ENCODE results near the gene GOSR2. TPM values are rescaled to one million over a fixed set of nuclear protein-coding genes. Genes with fewer than 3 reads are reported as not detected.

The GOSR2 gene
- polyA plus RNA-seq, 1 of the 3 experiments (the other 2 are of a cell fraction): 74.2 TPM

DNA sequence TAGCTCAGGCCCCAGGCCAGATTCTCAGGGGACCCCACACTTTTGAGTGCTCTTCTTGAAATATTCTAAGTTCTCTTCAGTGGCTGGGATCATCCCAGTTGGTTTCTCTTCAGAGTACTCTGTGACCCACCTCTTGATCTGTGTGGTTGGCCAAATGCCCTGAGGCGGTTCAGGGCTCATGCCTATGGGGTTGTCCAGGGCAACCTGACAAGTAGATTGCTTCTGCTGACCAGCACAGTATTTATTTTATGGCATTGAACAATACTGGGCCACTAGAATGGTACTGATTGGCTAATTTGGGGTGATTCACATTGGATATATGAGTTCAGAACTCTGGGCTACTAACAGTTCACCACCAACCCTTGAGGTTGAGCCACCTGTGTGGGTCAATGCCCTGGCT lies 7.4 kb upstream of the GOSR2 start (continued):
- no peak for TF ChIP-seq TEAD4 (IDR thresholded peaks at IDR 0.05; ENCODE audit: borderline replicate concordance, insufficient read depth)

DNA sequence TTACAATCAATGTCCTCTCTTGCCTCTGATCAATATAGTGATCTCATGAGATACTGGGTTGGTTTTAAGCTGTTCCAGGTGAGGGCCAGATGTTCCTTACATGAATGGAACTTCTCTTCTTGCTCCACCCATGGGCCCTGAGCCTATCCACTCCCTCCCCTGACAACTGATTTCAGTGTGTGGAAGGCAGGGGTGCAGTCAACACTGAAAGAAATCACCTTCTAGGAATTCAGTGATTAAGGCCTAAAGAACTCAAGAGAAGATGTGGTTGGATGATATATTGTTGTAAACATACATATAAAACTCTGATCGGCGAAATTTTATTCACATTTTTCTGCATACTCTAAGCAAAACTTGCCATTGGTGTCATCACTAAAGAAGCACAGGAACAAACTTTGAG lies 6.7 kb upstream of the GOSR2 start:
- CTCF ChIA-PET: interaction anchor here (1.3 to 1.8 kb wide), 2 partner anchors 9 to 25 kb away, joined by 4 to 5 read pairs; no protein-coding TSS in a partner anchor
- POLR2A ChIA-PET: no interaction called here
- Histone ChIP-seq H3K36me3 (replicated peaks in 1 of 2; ENCODE audit: control insufficient read depth in 1 of 2, insufficient read depth in 2 of 2, low read length in 1 of 2) (no peaks in the 10 kb centered on the region), H3F3A (replicated peaks; ENCODE audit: insufficient read depth) (peaks cover 3% of the 10 kb centered on the region), H3K27ac (ENCODE audit: low read depth in 2 of 2, low read length in 1 of 2) (no peak overlapping the region), H3K27me3 (ENCODE audit: insufficient read depth) (0 out of 2 replicates have a peak, but pooled peaks cover 4% of the 10 kb centered on the region), H3K9ac (no peak overlapping the region), H2AFZ (ENCODE audit: low read depth) (no peak overlapping the region), H3K9me3 (no peaks in the 10 kb centered on the region), H3K4me2 (no peak overlapping the region), H3K9me2 (no peaks in the 10 kb centered on the region), H4K20me1 (ENCODE audit: insufficient read depth) (no peaks in the 10 kb centered on the region), H3K4me3 (ENCODE audit: low read depth in 2 of 2, low read length in 1 of 2) (no peak overlapping the region), H3K79me2 (ENCODE audit: insufficient read depth) (no peaks in the 10 kb centered on the region), H3K4me1 (ENCODE audit: control insufficient read depth in 1 of 2, insufficient read depth in 2 of 2, low read depth in 1 of 2, low read length in 1 of 2) (no peaks in the 10 kb centered on the region)
- WGBS (ENCODE audit: low lambda C conversion rate): 63% methylated on average over 2 of the region's 2 CpGs
- TF ChIP-seq JUND (IDR thresholded peaks at IDR 0.05) (no peak), POLR2AphosphoS5 (IDR thresholded peaks at IDR 0.05; ENCODE audit: low read depth, low read length) (no peak), NRF1 (IDR thresholded peaks at IDR 0.05; ENCODE audit: low read depth, low read length) (no peak), YY1 (IDR thresholded peaks at IDR 0.05; ENCODE audit: low read depth) (no peak), EP300 (IDR thresholded peaks at IDR 0.05; ENCODE audit: borderline replicate concordance in 1 of 2, low read depth in 1 of 2, low read length in 1 of 2) (no peak), FOSL2 (IDR thresholded peaks at IDR 0.05; ENCODE audit: borderline replicate concordance, low read depth) (no peak)
- TF ChIP-seq, protein P1, sequence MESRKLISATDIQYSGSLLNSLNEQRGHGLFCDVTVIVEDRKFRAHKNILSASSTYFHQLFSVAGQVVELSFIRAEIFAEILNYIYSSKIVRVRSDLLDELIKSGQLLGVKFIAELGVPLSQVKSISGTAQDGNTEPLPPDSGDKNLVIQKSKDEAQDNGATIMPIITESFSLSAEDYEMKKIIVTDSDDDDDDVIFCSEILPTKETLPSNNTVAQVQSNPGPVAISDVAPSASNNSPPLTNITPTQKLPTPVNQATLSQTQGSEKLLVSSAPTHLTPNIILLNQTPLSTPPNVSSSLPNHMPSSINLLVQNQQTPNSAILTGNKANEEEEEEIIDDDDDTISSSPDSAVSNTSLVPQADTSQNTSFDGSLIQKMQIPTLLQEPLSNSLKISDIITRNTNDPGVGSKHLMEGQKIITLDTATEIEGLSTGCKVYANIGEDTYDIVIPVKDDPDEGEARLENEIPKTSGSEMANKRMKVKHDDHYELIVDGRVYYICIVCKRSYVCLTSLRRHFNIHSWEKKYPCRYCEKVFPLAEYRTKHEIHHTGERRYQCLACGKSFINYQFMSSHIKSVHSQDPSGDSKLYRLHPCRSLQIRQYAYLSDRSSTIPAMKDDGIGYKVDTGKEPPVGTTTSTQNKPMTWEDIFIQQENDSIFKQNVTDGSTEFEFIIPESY (IDR thresholded peaks at IDR 0.05; ENCODE audit: borderline replicate concordance, low read depth): no peak
- TF ChIP-seq, protein P2, sequence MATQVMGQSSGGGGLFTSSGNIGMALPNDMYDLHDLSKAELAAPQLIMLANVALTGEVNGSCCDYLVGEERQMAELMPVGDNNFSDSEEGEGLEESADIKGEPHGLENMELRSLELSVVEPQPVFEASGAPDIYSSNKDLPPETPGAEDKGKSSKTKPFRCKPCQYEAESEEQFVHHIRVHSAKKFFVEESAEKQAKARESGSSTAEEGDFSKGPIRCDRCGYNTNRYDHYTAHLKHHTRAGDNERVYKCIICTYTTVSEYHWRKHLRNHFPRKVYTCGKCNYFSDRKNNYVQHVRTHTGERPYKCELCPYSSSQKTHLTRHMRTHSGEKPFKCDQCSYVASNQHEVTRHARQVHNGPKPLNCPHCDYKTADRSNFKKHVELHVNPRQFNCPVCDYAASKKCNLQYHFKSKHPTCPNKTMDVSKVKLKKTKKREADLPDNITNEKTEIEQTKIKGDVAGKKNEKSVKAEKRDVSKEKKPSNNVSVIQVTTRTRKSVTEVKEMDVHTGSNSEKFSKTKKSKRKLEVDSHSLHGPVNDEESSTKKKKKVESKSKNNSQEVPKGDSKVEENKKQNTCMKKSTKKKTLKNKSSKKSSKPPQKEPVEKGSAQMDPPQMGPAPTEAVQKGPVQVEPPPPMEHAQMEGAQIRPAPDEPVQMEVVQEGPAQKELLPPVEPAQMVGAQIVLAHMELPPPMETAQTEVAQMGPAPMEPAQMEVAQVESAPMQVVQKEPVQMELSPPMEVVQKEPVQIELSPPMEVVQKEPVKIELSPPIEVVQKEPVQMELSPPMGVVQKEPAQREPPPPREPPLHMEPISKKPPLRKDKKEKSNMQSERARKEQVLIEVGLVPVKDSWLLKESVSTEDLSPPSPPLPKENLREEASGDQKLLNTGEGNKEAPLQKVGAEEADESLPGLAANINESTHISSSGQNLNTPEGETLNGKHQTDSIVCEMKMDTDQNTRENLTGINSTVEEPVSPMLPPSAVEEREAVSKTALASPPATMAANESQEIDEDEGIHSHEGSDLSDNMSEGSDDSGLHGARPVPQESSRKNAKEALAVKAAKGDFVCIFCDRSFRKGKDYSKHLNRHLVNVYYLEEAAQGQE (IDR thresholded peaks at IDR 0.05; ENCODE audit: low read depth, low read length): no peak
- TF ChIP-seq, protein P3, sequence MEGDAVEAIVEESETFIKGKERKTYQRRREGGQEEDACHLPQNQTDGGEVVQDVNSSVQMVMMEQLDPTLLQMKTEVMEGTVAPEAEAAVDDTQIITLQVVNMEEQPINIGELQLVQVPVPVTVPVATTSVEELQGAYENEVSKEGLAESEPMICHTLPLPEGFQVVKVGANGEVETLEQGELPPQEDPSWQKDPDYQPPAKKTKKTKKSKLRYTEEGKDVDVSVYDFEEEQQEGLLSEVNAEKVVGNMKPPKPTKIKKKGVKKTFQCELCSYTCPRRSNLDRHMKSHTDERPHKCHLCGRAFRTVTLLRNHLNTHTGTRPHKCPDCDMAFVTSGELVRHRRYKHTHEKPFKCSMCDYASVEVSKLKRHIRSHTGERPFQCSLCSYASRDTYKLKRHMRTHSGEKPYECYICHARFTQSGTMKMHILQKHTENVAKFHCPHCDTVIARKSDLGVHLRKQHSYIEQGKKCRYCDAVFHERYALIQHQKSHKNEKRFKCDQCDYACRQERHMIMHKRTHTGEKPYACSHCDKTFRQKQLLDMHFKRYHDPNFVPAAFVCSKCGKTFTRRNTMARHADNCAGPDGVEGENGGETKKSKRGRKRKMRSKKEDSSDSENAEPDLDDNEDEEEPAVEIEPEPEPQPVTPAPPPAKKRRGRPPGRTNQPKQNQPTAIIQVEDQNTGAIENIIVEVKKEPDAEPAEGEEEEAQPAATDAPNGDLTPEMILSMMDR (IDR thresholded peaks at IDR 0.05): no peak
- no peak for DNase-seq
